Measurements from ENCODE around the gene MICB.
"Not testable (repeated sequence)": the region's sequence is repeated elsewhere in the genome, so short reads cannot be mapped to it uniquely, and the experiment has no call there.

The MICB gene

GRCh38 chr6:31509036-31509435 lies 11.1 kb downstream of the MICB start:
- H3K27ac Mint-ChIP-seq, result not testable (repeated sequence)

GRCh38 chr6:31510007-31510406 lies 12.1 kb downstream of the MICB start:
- H3K4me1 Mint-ChIP-seq, result peaks cover 9% of the 10 kb centered on the region
- CTCF ChIA-PET, result no interaction called here

More at GRCh38 chr6:31509036-31509435, 11.1 kb downstream of the MICB start:
- H3K4me3 Mint-ChIP-seq, H3K27me3 Mint-ChIP-seq, DNase-seq, CTCF ChIA-PET, H3K9me3 Mint-ChIP-seq: not testable (repeated sequence)
- peaks cover 72% of the 10 kb centered on the region for H3K36me3 Mint-ChIP-seq
- peaks cover 12% of the 10 kb centered on the region for H3K4me1 Mint-ChIP-seq

GRCh38 chr6:31513456-31514165 lies 15.7 kb downstream of the MICB start:
- H3K9me3 Mint-ChIP-seq, result no peaks in the 10 kb centered on the region
- peaks cover 40% of the 10 kb centered on the region for H3K36me3 Mint-ChIP-seq
- no peak overlapping the region for H3K4me3 Mint-ChIP-seq
- peaks cover 20% of the 10 kb centered on the region for H3K27me3 Mint-ChIP-seq
- H3K4me1 Mint-ChIP-seq, result no peaks in the 10 kb centered on the region
- CTCF ChIA-PET, result no interaction called here
- no peak overlapping the region for H3K27ac Mint-ChIP-seq
- DNase-seq, result no peak

More at GRCh38 chr6:31510007-31510406, 12.1 kb downstream of the MICB start:
- Mint-ChIP-seq H3K4me3 (no peak overlapping the region), H3K9me3 (no peaks in the 10 kb centered on the region), H3K36me3 (peaks cover 69% of the 10 kb centered on the region), H3K27me3 (no peaks in the 10 kb centered on the region), H3K27ac (peak overlapping the region; percentile 39)
- DNase-seq, result no peak

- no peaks in the 10 kb centered on the region for H3K4me1 Mint-ChIP-seq
- H3K27ac Mint-ChIP-seq, result no peak overlapping the region
- H3K9me3 Mint-ChIP-seq, result no peaks in the 10 kb centered on the region
- DNase-seq, result no peak
- peaks cover 47% of the 10 kb centered on the region for H3K27me3 Mint-ChIP-seq
- CTCF ChIA-PET, result no interaction called here
- no peak overlapping the region for H3K4me3 Mint-ChIP-seq
- no peaks in the 10 kb centered on the region for H3K36me3 Mint-ChIP-seq
Measured at GRCh38 chr6:31521835-31522234, 23.9 kb downstream of the MICB start.

- CTCF ChIA-PET, result no interaction called here
- Mint-ChIP-seq H3K4me3 (no peak overlapping the region), H3K27me3 (peaks cover 26% of the 10 kb centered on the region)
Measured at GRCh38 chr6:31525553-31525931, 27.6 kb downstream of the MICB start.

GRCh38 chr6:31525932-31526591 lies 28.1 kb downstream of the MICB start:
- H3K27ac Mint-ChIP-seq, result no peak overlapping the region
- no peaks in the 10 kb centered on the region for H3K4me1 Mint-ChIP-seq
- CTCF ChIA-PET, result no interaction called here
- peaks cover 19% of the 10 kb centered on the region for H3K36me3 Mint-ChIP-seq
- H3K4me3 Mint-ChIP-seq, result no peak overlapping the region
- no peak for DNase-seq
- peaks cover 21% of the 10 kb centered on the region for H3K27me3 Mint-ChIP-seq
- H3K9me3 Mint-ChIP-seq, result no peaks in the 10 kb centered on the region

More at GRCh38 chr6:31525553-31525931, 27.6 kb downstream of the MICB start:
- no peak for DNase-seq
- peaks cover 14% of the 10 kb centered on the region for H3K36me3 Mint-ChIP-seq
- no peak overlapping the region for H3K27ac Mint-ChIP-seq
- no peaks in the 10 kb centered on the region for H3K9me3 Mint-ChIP-seq
- no peaks in the 10 kb centered on the region for H3K4me1 Mint-ChIP-seq

- CTCF ChIA-PET, result no interaction called here
- peaks cover 38% of the 10 kb centered on the region for H3K36me3 Mint-ChIP-seq
- H3K9me3 Mint-ChIP-seq, result no peaks in the 10 kb centered on the region
- no peak overlapping the region for H3K4me3 Mint-ChIP-seq
- DNase-seq, result no peak
- H3K27ac Mint-ChIP-seq, result no peak overlapping the region
- H3K27me3 Mint-ChIP-seq, result peaks cover 4% of the 10 kb centered on the region
- peaks cover 9% of the 10 kb centered on the region for H3K4me1 Mint-ChIP-seq
Measured at GRCh38 chr6:31528307-31528777, 30.4 kb downstream of the MICB start.

- no peak for DNase-seq
- peak within 1 kb of the TSS; percentile 24 for H3K27ac Mint-ChIP-seq
- no peak within 1 kb of the TSS for H3K4me3 Mint-ChIP-seq
- CTCF ChIA-PET, result no interaction called here
- peaks cover 42% of the 10 kb centered on the region for H3K36me3 Mint-ChIP-seq
- H3K9me3 Mint-ChIP-seq, result no peaks in the 10 kb centered on the region
- H3K4me1 Mint-ChIP-seq, result peaks cover 12% of the 10 kb centered on the region
- H3K27me3 Mint-ChIP-seq, result no peaks in the 10 kb centered on the region
Measured at GRCh38 chr6:31528821-31529328, 30.9 kb downstream of the MICB start, which contains the start of gene MCCD1. Gene MCCD1 (plus strand): TSS chr6:31528962. CDS start chr6:31529015, 53 bp downstream.

- Mint-ChIP-seq H3K27ac (peak overlapping the region; percentile 24), H3K27me3 (no peaks in the 10 kb centered on the region), H3K4me3 (no peak overlapping the region), H3K4me1 (peaks cover 15% of the 10 kb centered on the region), H3K9me3 (no peaks in the 10 kb centered on the region), H3K36me3 (peaks cover 49% of the 10 kb centered on the region)
- DNase-seq, result no peak
- CTCF ChIA-PET, result no interaction called here
Measured at GRCh38 chr6:31529329-31530150, 31.6 kb downstream of the MICB start.

GRCh38 chr6:31530659-31531058 lies 32.7 kb downstream of the MICB start:
- Mint-ChIP-seq H3K27me3 (no peaks in the 10 kb centered on the region), H3K36me3 (peaks cover 59% of the 10 kb centered on the region), H3K4me3 (no peak overlapping the region), H3K9me3 (no peaks in the 10 kb centered on the region), H3K4me1 (peaks cover 23% of the 10 kb centered on the region), H3K27ac (no peak overlapping the region)
- CTCF ChIA-PET, result no interaction called here
- no peak for DNase-seq

- Mint-ChIP-seq H3K27me3 (no peaks in the 10 kb centered on the region), H3K27ac (no peak overlapping the region), H3K4me1 (peaks cover 28% of the 10 kb centered on the region), H3K36me3 (peaks cover 64% of the 10 kb centered on the region), H3K9me3 (no peaks in the 10 kb centered on the region), H3K4me3 (no peak overlapping the region)
- CTCF ChIA-PET, result no interaction called here
- no peak for DNase-seq
Measured at GRCh38 chr6:31531162-31531561, 33.2 kb downstream of the MICB start.

GRCh38 chr6:31531771-31532643 lies 34.1 kb downstream of the MICB start:
- Mint-ChIP-seq H3K36me3 (peaks cover 71% of the 10 kb centered on the region), H3K4me3 (no peak overlapping the region), H3K27me3 (no peaks in the 10 kb centered on the region), H3K9me3 (no peaks in the 10 kb centered on the region), H3K4me1 (peaks cover 34% of the 10 kb centered on the region), H3K27ac (no peak overlapping the region)
- CTCF ChIA-PET, result no interaction called here
- DNase-seq, result no peak

GRCh38 chr6:31532644-31533454 lies 34.9 kb downstream of the MICB start:
- H3K27ac Mint-ChIP-seq, result peak overlapping the region; percentile 19
- peaks cover 76% of the 10 kb centered on the region for H3K36me3 Mint-ChIP-seq
- CTCF ChIA-PET, result no interaction called here
- no peak for DNase-seq
- peaks cover 39% of the 10 kb centered on the region for H3K4me1 Mint-ChIP-seq
- H3K9me3 Mint-ChIP-seq, result no peaks in the 10 kb centered on the region
- no peaks in the 10 kb centered on the region for H3K27me3 Mint-ChIP-seq
- no peak overlapping the region for H3K4me3 Mint-ChIP-seq
